Liver (tissue), 9 donors: ENCODE data around the gene ADCYAP1R1. TPM values are rescaled to one million over a fixed set of nuclear protein-coding genes. Genes with fewer than 3 reads are reported as not detected.

Experiments used
- DNase-seq: peaks from one replicate; pipeline ENCODE4 v3.0.0-alpha.2; 2017; ENCODE audit warnings: low spot score
- H3K27ac ChIP-seq, 2 donors: one replicate each; pipeline ENCODE4 v1.7.0; 2013; ENCODE audit warnings: inconsistent platforms in 2 of 2, low read length in 2 of 2, control low read depth in 1 of 2, low read depth in 1 of 2, mild to moderate bottlenecking in 1 of 2
- H3K27me3 ChIP-seq, 4 donors: one replicate each; pipeline versions ENCODE4 v1.6.1 to v1.7.0; 2013; ENCODE audit warnings: low read length in 3 of 4, inconsistent platforms in 1 of 4, mild to moderate bottlenecking in 1 of 4, moderate library complexity in 1 of 4; ENCODE audit not compliant: control insufficient read depth in 4 of 4, insufficient read depth in 4 of 4
- H3K36me3 ChIP-seq, 4 donors: one replicate each; pipeline versions ENCODE4 v1.6.1 to v1.7.0; 2013; ENCODE audit warnings: low read length in 3 of 4, mild to moderate bottlenecking in 3 of 4, low read depth in 1 of 4, moderate library complexity in 1 of 4; ENCODE audit not compliant: control insufficient read depth in 4 of 4, insufficient read depth in 3 of 4
- H3K4me1 ChIP-seq, 4 donors: one replicate each; pipeline versions ENCODE4 v1.6.1 to v1.7.0; 2013; ENCODE audit warnings: low read length in 3 of 4, mild to moderate bottlenecking in 3 of 4, moderate library complexity in 1 of 4; ENCODE audit not compliant: control insufficient read depth in 4 of 4, insufficient read depth in 4 of 4
- H3K4me3 ChIP-seq, 3 donors: one replicate each; pipeline versions ENCODE4 v1.6.1 to v1.7.0; 2013; ENCODE audit warnings: low read length in 3 of 3, control low read depth in 1 of 3, low read depth in 1 of 3, mild to moderate bottlenecking in 1 of 3
- H3K9ac ChIP-seq, 2 donors: one replicate each; pipeline ENCODE4 v1.7.0; 2013; ENCODE audit warnings: low read length in 2 of 2, mild to moderate bottlenecking in 2 of 2, moderate library complexity in 2 of 2, control low read depth in 1 of 2, low read depth in 1 of 2
- H3K9me3 ChIP-seq, 4 donors: one replicate each; pipeline versions ENCODE4 v1.6.1 to v1.7.0; 2013; ENCODE audit warnings: low read length in 3 of 4; ENCODE audit not compliant: control insufficient read depth in 4 of 4
- EGR1 ChIP-seq, 2 donors: IDR thresholded peaks; 2 replicates each; pipeline ENCODE4 v1.6.1; 2016 to 2018; ENCODE audit warnings: antibody characterized with exemption in 2 of 2, low read depth in 2 of 2
- FOXA1 ChIP-seq: IDR thresholded peaks from 2 replicates; pipeline ENCODE4 v1.6.1; 2016; ENCODE audit warnings: antibody characterized with exemption
- FOXA2 ChIP-seq: IDR thresholded peaks from 2 replicates; pipeline ENCODE4 v1.6.1; 2016; ENCODE audit warnings: antibody characterized with exemption
- GABPA ChIP-seq, 2 donors: IDR thresholded peaks in 1 of 2; conservative IDR thresholded peaks in 1 of 2; 2 replicates each; pipeline ENCODE4 v1.6.1; 2016; ENCODE audit warnings: antibody characterized with exemption in 2 of 2, mild to moderate bottlenecking in 1 of 2, moderate library complexity in 1 of 2
- HNF4A ChIP-seq, 2 donors: conservative IDR thresholded peaks; 2 replicates each; pipeline ENCODE4 v1.6.1; 2016; ENCODE audit warnings: antibody characterized with exemption in 2 of 2, mild to moderate bottlenecking in 2 of 2
- HNF4G ChIP-seq: IDR thresholded peaks from 2 replicates; pipeline ENCODE4 v1.6.1; 2016; ENCODE audit warnings: antibody characterized with exemption
- JUND ChIP-seq, 2 donors: IDR thresholded peaks; 2 replicates each; pipeline ENCODE4 v1.6.1; 2016; ENCODE audit warnings: antibody characterized with exemption in 2 of 2
- NR2F2 ChIP-seq: IDR thresholded peaks from 2 replicates; pipeline ENCODE4 v1.6.1; 2016; ENCODE audit warnings: antibody characterized with exemption
- RAD21 ChIP-seq, 2 donors: IDR thresholded peaks; 2 replicates each; pipeline ENCODE4 v1.6.1; 2016; ENCODE audit warnings: antibody characterized with exemption in 2 of 2, mild to moderate bottlenecking in 2 of 2
- RXRA ChIP-seq, 2 donors: IDR thresholded peaks; 2 replicates each; pipeline ENCODE4 v1.6.1; 2017 to 2018; ENCODE audit warnings: antibody characterized with exemption in 2 of 2, mild to moderate bottlenecking in 1 of 2
- SP1 ChIP-seq: IDR thresholded peaks from 2 replicates; pipeline ENCODE4 v1.6.1; 2018; ENCODE audit warnings: antibody characterized with exemption, mild to moderate bottlenecking
- TAF1 ChIP-seq: conservative IDR thresholded peaks from 2 replicates; pipeline ENCODE4 v1.6.1; 2016; ENCODE audit warnings: antibody characterized with exemption, mild to moderate bottlenecking
- YY1 ChIP-seq: IDR thresholded peaks from 2 replicates; pipeline ENCODE4 v1.6.1; 2016; ENCODE audit warnings: antibody characterized with exemption, mild to moderate bottlenecking
- WGBS: extraction: QIAGEN DNeasy Blood & Tissue Kit; methylation state at CpG from one replicate; pipeline ENCODE4 v1.1.7; 2013; 5-methylcytosine and 5-hydroxymethylcytosine counted together
- polyA plus RNA-seq, 2 donors: library from polyadenylated mRNA; stranded (reverse) in 1 of 2; unstranded in 1 of 2; fragments of 200-250 nt in 1 of 2; fragments of >200 nt in 1 of 2; fragmentation: Nextera tagmentation in 1 of 2; extraction: Ambion mirVana in 1 of 2; gene quantifications; one replicate each; pipeline versions ENCODE4 v1.2.1 to v1.2.3, GENCODE V29; 2013 to 2015
- total RNA-seq, 2 donors: library from RNA; depleted of rRNA; stranded (reverse); fragments of >200 nt; gene quantifications; one replicate each; pipeline ENCODE4 v1.2.3, GENCODE V29; 2014
- TF ChIP-seq, protein P1 (sequence below): fragments of 150-350 bp; IDR thresholded peaks from 2 replicates; pipeline ENCODE4 v1.5.1; 2017; ENCODE audit warnings: improper control_type of control experiment, low read depth, low read length; ENCODE audit not compliant: missing input control
- TF ChIP-seq, protein P2 (sequence below): IDR thresholded peaks from 2 replicates; pipeline ENCODE4 v1.6.1; 2016; ENCODE audit warnings: antibody characterized with exemption
- TF ChIP-seq, protein P3 (sequence below): IDR thresholded peaks from 2 replicates; pipeline ENCODE4 v1.6.1; 2016; ENCODE audit warnings: antibody characterized with exemption
- TF ChIP-seq, protein P4 (sequence below): IDR thresholded peaks from 2 replicates; pipeline ENCODE4 v1.6.1; 2016; ENCODE audit warnings: antibody characterized with exemption
- TF ChIP-seq, protein P5 (sequence below): IDR thresholded peaks from 2 replicates; pipeline ENCODE4 v1.6.1; 2016; ENCODE audit warnings: antibody characterized with exemption, mild to moderate bottlenecking
- donor health status: healthy.
- donor health status: healthy.
- donor health status: healthy.
- donor health status: healthy.
- donor health status: healthy.

ADCYAP1R1 gene
- total and polyA plus RNA-seq, 4 donors, result 0.05 to 0.67 (median 0.12) TPM; not detected in 1

DNA sequence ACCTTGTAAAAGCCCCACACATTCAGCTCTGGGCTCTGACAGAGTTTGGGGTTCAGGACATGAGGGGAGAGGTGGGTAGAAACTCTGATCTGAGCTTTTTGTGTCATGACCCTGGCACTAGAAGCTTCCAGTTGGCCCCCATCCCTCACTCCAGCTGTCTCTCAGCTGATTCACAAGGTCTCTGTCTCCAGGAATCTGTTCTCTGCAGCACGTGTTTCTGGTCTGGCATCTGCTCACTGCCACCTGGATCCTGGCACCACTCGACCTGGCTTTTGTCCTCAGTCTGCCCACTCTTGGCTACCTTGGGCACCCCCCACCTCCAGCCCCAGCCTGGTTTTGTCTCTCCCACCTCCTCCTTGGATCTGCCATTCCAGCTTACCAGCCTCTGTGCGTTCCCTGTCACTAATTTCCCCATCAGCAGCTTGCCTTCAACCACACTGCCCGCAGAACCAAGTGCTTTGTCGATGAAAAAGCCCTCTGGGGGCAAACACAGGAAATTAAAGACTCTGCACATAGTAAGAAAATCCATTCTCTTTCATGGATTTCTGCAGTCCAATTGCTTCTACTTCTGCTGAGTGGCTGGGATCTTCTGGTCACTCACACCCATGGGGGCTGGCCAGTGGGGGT, 18.3 kb upstream of the ADCYAP1R1 start:
- WGBS, result 75% methylated on average over 5 of the region's 5 CpGs
- H3K9me3 ChIP-seq, result no peaks in the 10 kb centered on the region
- H3K9ac ChIP-seq, result no peak overlapping the region
- no peak overlapping the region for H3K27ac ChIP-seq
- no peaks in the 10 kb centered on the region for H3K4me1 ChIP-seq
- no peak overlapping the region for H3K4me3 ChIP-seq
- no peaks in the 10 kb centered on the region for H3K36me3 ChIP-seq
- DNase-seq, result no peak
- peaks cover 0 to 2% (median 0%) of the 10 kb centered on the region in 4 donors for H3K27me3 ChIP-seq
- TF ChIP-seq YY1 (no peak), HNF4G (no peak), FOXA2 (no peak), GABPA (IDR thresholded peaks at IDR 0.05 in 1 of 2, conservative IDR thresholded peaks at IDR 0.05 in 1 of 2) (no peak), HNF4A (conservative IDR thresholded peaks at IDR 0.05) (no peak)
- TF ChIP-seq, protein P1, sequence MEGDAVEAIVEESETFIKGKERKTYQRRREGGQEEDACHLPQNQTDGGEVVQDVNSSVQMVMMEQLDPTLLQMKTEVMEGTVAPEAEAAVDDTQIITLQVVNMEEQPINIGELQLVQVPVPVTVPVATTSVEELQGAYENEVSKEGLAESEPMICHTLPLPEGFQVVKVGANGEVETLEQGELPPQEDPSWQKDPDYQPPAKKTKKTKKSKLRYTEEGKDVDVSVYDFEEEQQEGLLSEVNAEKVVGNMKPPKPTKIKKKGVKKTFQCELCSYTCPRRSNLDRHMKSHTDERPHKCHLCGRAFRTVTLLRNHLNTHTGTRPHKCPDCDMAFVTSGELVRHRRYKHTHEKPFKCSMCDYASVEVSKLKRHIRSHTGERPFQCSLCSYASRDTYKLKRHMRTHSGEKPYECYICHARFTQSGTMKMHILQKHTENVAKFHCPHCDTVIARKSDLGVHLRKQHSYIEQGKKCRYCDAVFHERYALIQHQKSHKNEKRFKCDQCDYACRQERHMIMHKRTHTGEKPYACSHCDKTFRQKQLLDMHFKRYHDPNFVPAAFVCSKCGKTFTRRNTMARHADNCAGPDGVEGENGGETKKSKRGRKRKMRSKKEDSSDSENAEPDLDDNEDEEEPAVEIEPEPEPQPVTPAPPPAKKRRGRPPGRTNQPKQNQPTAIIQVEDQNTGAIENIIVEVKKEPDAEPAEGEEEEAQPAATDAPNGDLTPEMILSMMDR, result no peak

DNA sequence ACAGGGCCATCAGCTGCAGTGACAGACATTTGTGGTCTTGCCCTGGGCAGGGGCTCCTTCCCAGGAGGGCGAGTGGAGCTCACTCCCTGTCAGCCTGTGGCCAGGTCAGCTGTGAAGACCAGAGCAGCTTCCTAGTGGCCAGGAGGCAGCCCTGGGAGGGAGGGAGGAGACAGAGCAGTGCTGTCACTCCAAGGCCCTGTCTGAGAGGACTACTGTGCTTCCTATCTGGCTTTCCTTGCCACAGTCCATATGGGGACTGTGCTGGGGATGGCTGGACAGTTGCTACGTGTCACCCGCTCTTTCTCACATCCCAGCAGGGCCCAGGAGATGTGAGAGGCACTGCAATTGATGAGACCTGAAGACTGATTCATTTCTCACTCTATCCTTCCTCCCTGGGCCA, 15.2 kb upstream of the ADCYAP1R1 start:
- H3K27me3 ChIP-seq, result no peaks in the 10 kb centered on the region
- DNase-seq, result no peak
- H3K9me3 ChIP-seq, result no peaks in the 10 kb centered on the region
- no peaks in the 10 kb centered on the region for H3K36me3 ChIP-seq
- WGBS, result 58% methylated on average over 3 of the region's 3 CpGs
- H3K9ac ChIP-seq, result no peak overlapping the region
- H3K27ac ChIP-seq, result no peak overlapping the region
- TF ChIP-seq FOXA2, result no peak
- no peak for TF ChIP-seq RAD21 (IDR thresholded peaks at IDR 0.05)
- no peak overlapping the region for H3K4me3 ChIP-seq
- H3K4me1 ChIP-seq, result no peaks in the 10 kb centered on the region

DNA sequence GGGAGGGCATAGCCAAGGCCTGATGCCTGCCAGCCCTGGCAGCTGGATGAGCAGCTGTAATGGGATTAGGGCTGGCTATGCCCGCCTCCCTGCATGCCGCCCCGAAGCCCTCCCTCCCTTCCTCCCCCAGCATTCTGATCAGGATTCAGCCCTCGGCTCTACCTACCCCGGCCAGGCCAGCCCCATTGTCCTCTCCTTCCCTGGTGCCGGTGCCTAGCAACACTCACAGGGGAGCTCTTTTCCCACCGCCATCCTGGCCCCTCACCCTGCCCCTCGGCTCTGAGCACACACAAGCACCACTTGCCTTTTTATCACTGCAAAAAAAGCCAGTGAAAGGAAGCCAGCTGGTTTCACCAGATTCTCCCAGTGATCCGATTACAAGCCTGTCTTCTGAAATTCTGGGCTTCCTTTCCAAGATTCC, 9.0 kb upstream of the ADCYAP1R1 start:
- Histone ChIP-seq H3K9ac (no peak overlapping the region), H3K4me3 (no peak overlapping the region), H3K9me3 (no peaks in the 10 kb centered on the region), H3K27ac (no peak overlapping the region), H3K4me1 (no peaks in the 10 kb centered on the region), H3K27me3 (peaks cover 0 to 4% (median 0%) of the 10 kb centered on the region in 4 donors), H3K36me3 (no peaks in the 10 kb centered on the region)
- TF ChIP-seq JUND (IDR thresholded peaks at IDR 0.05) (no peak), NR2F2 (no peak), TAF1 (no peak), FOXA2 (no peak), FOXA1 (no peak), SP1 (no peak), GABPA (IDR thresholded peaks at IDR 0.05 in 1 of 2, conservative IDR thresholded peaks at IDR 0.05 in 1 of 2) (no peak), EGR1 (IDR thresholded peaks at IDR 0.05; ENCODE audit: low read depth in 2 of 2) (no peak), HNF4G (no peak), RAD21 (IDR thresholded peaks at IDR 0.05) (no peak), YY1 (no peak), RXRA (IDR thresholded peaks at IDR 0.05) (no peak), HNF4A (conservative IDR thresholded peaks at IDR 0.05) (no peak)
- TF ChIP-seq, protein P2, sequence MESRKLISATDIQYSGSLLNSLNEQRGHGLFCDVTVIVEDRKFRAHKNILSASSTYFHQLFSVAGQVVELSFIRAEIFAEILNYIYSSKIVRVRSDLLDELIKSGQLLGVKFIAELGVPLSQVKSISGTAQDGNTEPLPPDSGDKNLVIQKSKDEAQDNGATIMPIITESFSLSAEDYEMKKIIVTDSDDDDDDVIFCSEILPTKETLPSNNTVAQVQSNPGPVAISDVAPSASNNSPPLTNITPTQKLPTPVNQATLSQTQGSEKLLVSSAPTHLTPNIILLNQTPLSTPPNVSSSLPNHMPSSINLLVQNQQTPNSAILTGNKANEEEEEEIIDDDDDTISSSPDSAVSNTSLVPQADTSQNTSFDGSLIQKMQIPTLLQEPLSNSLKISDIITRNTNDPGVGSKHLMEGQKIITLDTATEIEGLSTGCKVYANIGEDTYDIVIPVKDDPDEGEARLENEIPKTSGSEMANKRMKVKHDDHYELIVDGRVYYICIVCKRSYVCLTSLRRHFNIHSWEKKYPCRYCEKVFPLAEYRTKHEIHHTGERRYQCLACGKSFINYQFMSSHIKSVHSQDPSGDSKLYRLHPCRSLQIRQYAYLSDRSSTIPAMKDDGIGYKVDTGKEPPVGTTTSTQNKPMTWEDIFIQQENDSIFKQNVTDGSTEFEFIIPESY, result no peak
- TF ChIP-seq, protein P1, result no peak
- TF ChIP-seq, protein P3, sequence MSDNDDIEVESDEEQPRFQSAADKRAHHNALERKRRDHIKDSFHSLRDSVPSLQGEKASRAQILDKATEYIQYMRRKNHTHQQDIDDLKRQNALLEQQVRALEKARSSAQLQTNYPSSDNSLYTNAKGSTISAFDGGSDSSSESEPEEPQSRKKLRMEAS, result no peak
- TF ChIP-seq, protein P4, sequence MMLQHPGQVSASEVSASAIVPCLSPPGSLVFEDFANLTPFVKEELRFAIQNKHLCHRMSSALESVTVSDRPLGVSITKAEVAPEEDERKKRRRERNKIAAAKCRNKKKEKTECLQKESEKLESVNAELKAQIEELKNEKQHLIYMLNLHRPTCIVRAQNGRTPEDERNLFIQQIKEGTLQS, result no peak
- TF ChIP-seq, protein P5, sequence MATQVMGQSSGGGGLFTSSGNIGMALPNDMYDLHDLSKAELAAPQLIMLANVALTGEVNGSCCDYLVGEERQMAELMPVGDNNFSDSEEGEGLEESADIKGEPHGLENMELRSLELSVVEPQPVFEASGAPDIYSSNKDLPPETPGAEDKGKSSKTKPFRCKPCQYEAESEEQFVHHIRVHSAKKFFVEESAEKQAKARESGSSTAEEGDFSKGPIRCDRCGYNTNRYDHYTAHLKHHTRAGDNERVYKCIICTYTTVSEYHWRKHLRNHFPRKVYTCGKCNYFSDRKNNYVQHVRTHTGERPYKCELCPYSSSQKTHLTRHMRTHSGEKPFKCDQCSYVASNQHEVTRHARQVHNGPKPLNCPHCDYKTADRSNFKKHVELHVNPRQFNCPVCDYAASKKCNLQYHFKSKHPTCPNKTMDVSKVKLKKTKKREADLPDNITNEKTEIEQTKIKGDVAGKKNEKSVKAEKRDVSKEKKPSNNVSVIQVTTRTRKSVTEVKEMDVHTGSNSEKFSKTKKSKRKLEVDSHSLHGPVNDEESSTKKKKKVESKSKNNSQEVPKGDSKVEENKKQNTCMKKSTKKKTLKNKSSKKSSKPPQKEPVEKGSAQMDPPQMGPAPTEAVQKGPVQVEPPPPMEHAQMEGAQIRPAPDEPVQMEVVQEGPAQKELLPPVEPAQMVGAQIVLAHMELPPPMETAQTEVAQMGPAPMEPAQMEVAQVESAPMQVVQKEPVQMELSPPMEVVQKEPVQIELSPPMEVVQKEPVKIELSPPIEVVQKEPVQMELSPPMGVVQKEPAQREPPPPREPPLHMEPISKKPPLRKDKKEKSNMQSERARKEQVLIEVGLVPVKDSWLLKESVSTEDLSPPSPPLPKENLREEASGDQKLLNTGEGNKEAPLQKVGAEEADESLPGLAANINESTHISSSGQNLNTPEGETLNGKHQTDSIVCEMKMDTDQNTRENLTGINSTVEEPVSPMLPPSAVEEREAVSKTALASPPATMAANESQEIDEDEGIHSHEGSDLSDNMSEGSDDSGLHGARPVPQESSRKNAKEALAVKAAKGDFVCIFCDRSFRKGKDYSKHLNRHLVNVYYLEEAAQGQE, result no peak
- no peak for DNase-seq
- WGBS, result 25% methylated on average over 9 of the region's 9 CpGs
